ENCODE data around the gene SERPINC1.

- TF ChIP-seq POLR2AphosphoS5 (IDR thresholded peaks at IDR 0.05; ENCODE audit: borderline replicate concordance, low read depth, low read length), result no peak
- TF ChIP-seq EZH2 (IDR thresholded peaks at IDR 0.05), result no peak
These were observed 46.7 kb downstream of the SERPINC1 start for GRCh38 chr1:173870252-173871075.

Measured in SK-N-MC (cell line).